ENCODE data around the gene ELOA. TPM values are rescaled to one million over a fixed set of nuclear protein-coding genes. Genes with fewer than 3 reads are reported as not detected.
"Not testable (repeated sequence)": the region's sequence is repeated elsewhere in the genome, so short reads cannot be mapped to it uniquely, and the experiment has no call there.

Gene ELOA
- polyA plus RNA-seq, 5 donors: 39.1 to 45.6 (median 40.7) TPM

DNA sequence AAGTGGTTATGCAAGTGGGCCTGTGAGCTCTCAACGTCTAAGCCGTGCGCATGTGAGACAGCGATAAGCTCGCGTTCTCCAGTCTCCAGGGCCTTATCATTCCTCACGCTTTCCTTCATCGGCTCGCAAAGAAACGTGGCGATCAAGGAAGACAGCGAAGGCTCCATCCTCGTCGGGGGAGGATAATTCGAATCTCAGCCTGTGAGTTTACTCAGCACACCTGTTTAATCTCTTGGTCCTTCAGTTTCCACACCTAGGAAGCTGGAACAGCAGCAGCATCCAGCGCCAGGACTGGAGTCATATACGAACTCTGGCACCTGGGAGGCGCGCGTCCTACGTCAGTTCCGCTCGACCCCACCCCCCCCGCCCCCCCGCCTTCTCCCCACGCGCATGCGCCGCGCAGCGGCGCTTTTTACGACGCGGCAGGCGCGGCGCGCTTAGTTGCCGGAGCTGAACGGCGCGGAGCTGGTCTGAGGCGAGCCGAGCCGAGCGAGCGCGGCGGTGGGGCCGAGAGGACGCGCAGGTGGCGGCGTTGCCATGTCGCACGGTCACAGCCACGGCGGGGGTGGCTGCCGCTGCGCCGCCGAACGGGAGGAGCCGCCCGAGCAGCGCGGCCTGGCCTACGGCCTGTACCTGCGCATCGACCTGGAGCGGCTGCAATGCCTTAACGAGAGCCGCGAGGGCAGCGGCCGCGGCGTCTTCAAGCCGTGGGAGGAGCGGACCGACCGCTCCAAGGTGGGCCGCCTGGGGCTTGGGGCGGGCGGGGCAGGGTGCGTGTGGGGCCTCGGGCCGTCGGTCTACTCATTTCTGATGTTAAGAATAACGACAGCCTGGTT is 34.9 kb downstream of the ELOA start, which contains the start of gene PITHD1:
Gene PITHD1, plus strand, starts transcription at position 440 of the 836 bp plus-strand sequence. Its CDS starts 98 bp downstream, at position 538.
- DNase-seq: peak; percentile 85

DNA sequence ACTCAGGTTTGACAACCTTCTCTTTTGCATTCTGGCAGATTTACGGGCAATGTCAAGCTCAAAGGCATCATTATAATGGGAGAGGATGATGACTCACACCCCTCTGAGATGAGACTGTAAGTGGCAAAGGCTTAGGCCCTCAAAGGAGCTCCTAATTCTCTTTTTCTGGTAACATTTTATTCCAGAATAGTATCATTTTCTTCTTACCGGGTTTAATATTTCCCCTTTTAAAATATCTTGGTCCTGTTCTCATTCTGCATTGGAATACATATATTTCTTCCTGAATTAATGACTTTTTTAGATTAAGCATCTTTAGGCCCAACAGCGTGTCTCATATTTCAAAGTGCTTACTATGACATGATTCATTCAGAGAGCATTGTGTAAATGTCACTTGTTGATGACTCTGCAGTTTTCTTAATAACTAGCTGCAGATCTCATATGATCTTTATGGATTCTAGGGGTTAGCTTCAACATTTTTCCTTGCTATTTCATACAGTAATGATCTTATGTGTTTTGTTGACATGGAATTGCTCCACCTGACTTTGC is 36.6 kb downstream of the ELOA start:
- no peak for DNase-seq

DNA sequence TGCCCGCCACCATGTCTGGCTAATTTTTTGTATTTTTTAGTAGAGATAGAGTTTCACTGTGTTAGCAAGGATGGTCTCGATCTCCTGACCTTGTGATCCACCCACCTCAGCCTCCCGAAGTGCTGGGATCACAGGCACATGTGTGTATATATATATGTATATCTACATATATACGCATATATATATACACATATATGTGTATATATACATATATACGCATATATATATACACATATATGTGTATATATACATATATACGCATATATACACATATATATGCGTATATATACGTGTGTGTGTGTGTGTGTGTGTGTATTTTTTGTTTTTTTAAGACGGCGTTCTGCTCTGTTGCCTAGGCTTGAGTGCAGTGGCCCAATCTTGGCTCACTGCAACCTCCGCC is 39.9 kb downstream of the ELOA start:
- DNase-seq: not testable (repeated sequence)

DNA sequence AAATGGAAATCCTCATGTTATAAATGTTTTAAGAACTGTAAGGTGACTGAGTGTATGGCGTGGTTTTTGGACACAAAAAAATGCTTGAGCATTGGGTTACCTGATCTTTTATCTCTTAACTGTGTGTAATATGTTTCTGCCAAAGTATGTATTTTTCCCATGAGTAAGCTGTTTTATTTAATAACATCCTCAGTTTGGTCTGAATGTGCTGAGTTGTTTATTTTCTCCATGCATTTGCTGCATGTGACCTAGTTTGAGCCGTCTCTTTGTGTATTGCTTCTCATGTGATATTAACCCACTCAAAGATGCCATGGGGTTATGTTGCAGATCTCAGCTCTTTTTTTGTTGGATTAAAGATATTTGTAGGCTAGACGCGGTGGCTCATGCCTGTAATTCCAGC is 41.6 kb downstream of the ELOA start:
- no peak for DNase-seq

DNA sequence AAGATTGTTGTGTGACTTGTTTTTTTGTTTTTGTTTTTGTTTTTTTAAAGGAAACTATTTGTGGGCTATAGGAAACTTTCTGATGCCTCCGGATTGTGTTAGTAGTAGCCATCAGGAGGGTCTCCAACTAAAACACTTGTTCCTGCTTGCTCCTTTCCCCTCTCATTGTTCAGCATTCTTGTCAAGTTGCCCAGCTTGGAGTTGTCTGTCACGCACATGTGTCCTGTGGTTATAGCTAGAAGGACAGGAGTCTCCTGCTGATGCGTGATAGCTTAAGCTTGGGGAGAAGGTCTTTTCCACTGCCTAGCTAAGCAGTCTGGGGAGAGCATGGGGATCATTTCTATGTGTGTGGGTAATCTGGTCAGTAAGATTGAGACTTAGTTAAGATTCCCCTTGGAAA is 44.4 kb downstream of the ELOA start:
- no peak for DNase-seq

DNA sequence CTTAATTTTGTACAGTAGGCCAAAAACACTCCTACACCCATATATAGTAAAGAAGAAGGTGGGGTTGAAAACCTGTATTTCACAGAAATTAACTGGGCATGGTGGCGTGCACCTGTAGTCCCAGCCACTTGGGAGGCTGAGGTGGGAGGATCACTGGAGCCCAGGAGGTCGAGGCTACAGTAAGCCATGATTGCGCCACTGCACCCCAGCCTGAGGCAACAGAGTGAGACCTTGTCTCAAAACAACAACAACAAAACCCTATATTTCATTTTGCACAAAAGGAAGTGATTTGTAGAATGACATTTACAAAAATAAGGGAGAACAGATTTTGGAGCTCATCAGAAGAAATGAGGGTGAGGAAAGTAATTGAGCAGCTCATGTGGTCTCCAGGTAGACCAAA is 45.4 kb downstream of the ELOA start:
- no peak for DNase-seq

DNA sequence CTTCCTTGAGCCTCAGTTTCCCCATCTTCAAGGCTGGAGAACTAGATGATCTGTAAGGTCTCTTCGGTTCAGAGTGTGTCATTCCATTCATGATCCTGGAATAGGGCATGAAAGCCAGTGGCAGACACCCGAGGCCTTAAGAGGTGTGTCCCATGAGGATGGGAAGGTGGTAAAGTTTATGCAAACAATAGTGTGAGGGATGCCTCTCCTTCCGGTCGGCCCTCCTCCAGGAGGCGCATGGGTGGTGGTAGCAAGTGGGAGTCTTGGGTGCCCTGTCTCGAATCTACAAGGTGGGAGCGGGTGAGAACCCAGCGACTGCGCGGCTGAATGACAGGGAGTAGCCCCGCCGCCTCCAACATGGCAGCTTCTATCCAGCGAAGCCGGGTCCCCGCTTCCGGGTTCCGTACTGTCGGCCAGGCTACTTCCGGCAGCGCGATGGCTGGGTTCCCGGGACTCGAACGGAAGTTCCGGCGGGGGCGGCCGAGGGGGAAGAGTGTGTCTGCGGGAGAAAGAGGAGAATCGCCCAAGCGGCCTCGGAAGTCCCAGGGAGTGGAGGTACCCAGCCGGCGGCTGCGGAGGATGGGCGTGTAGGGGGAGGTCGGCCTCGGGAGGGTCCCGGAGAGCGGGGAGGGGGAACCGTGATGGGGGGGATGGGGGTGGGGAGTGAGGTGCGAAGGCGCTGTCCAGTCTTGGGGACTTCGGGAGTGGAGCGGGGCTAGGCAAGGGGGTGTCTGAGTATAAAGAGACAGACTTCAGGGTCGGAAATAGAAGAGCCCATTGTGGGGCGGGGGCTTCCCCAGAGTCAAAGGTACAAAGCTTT is 47.6 kb downstream of the ELOA start, which contains the start of gene LYPLA2:
Gene LYPLA2, plus strand, starts transcription at position 450 of the 820 bp plus-strand sequence. CDS start 1,538 bp downstream, outside the sequence.
- peak; percentile 89 to 90 for DNase-seq

DNA sequence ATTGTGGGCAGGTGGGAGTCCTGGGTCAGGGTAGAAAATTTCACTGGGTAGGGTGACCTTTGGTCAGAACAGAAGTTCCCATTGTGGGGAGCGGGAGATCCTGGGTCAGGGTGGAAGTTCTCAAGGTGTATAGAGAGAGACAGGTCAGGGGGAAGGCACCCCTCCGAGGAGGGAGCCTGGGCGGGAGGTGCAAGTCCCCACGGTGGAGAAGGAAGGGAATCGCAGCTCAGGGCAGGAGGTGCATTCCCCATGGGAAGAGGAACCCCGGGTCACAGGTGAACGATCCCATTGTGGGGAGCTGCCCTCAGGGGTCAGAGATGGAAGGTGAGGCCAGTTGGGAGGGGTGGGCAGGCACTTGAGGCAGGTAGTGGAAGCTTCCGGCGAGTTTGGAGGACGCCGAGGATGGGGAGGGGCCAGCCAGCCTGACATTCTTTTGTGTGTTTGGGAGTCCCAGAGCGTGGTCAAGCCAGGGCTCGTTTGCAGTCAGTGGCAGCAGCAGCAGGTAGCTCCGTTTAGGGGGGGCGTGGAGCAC is 48.3 kb downstream of the ELOA start:
- DNase-seq: no peak

DNA sequence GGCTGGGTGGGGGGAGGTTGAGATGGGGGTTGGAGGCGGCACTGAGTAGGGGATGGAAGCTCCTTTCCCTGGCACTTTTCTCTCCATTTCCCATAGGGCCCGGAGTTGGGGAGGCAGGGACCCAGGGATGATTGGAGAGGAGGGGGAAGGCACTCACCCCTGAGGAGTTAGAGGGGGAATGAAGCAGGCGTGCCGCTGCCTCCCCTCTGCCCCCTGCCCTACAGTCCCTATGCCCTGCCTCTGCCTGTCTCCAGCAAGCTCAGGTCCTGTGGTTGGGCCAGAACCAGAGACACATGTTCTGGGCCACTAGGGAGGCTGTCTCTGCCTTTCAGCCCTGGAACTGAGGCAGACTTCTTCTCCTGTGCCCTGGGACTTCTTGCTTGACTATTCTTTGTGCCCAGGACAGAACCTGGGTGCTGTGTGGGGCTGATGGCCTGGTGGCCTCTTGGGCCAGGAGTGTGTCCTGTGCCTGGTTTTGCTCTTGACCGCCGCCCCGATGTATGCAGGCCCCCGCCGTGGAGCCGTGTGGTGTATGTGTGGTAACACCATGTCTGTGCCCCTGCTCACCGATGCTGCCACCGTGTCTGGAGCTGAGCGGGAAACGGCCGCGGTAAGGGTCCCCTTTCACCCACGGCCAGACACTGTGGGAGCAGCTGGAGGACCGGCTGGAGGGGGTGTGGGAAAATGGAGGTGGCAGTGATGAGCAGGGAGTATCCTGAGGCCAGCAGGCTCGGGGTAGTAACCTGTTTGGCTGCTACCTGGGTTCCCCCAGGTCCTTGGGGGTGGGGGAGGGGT is 49.1 kb downstream of the ELOA start:
- no peak for DNase-seq

DNA sequence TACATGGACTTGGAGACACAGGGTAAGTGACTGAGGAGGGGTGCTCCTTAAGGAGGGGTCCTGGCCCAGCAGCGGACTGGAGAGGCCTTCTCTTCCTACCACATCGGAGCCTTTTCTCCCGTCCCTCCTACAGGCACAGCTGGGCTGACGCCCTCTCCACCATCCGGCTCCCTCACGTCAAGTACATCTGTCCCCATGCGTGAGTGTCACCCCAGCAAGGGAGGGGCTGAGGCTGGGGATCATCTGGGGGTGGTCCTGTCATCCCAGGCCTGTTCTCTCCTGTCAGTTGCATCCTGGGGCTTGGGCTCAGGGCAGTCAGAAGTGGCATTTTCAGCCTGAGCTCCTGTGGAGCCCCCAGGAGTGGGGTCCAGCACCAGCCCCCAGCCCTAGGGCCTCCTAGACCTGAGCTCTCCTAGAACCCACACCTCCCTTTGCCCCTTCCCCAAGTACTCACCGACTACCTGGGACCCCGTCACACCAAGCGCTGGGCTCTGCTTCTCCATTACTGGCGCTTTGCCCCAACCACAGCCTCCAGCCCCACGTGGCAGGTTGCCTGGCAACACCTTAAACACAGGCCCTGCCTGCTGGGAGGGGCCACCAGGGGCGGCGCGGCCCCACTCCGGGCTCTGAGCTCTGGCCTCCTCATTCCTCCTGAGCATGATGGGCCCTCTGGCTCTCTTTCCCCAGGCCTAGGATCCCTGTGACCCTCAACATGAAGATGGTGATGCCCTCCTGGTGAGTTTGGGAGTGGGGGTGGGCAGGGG is 49.9 kb downstream of the ELOA start:
- DNase-seq: no peak

DNA sequence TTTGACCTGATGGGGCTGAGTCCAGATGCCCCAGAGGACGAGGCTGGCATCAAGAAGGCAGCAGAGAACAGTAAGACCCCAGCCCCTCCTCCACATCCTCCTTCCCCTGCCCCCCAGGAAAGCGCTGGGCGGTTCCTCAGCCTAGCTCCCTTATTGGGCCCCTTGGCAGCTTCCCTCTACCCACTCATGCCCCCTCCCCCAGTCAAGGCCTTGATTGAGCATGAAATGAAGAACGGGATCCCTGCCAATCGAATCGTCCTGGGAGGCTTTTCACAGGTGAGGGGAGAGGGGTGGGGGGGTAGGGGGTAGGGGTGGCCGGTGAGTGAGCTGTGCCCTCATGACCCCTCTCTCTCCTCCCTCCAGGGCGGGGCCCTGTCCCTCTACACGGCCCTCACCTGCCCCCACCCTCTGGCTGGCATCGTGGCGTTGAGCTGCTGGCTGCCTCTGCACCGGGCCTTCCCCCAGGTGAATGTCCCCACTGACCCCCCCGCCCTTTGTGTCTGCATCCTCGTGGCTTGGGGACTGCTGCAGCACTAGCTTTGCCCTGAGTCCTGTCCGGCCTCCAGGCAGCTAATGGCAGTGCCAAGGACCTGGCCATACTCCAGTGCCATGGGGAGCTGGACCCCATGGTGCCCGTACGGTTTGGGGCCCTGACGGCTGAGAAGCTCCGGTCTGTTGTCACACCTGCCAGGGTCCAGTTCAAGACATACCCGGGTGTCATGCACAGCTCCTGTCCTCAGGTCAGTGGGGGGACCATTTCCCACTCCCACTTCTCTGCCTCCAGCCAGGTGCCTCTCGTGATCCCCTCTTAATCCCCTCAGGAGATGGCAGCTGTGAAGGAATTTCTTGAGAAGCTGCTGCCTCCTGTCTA is 50.8 kb downstream of the ELOA start:
- DNase-seq: no peak

DNA sequence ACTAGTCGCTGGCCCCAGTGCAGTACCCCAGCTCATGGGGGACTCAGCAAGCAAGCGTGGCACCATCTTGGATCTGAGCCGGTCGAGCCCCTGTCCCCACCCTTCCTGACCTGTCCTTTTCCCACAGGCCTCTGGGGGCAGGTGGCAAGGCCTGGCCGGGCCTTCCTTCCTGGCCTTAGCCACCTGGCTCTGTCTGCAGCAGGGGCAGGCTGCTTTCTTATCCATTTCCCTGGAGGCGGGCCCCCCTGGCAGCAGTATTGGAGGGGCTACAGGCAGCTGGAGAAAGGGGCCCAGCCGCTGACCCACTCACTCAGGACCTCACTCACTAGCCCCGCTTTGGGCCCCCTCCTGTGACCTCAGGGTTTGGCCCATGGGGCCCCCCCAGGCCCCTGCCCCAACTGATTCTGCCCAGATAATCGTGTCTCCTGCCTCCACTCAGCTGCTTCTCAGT is 51.5 kb downstream of the ELOA start:
- DNase-seq: not testable (repeated sequence)

DNA sequence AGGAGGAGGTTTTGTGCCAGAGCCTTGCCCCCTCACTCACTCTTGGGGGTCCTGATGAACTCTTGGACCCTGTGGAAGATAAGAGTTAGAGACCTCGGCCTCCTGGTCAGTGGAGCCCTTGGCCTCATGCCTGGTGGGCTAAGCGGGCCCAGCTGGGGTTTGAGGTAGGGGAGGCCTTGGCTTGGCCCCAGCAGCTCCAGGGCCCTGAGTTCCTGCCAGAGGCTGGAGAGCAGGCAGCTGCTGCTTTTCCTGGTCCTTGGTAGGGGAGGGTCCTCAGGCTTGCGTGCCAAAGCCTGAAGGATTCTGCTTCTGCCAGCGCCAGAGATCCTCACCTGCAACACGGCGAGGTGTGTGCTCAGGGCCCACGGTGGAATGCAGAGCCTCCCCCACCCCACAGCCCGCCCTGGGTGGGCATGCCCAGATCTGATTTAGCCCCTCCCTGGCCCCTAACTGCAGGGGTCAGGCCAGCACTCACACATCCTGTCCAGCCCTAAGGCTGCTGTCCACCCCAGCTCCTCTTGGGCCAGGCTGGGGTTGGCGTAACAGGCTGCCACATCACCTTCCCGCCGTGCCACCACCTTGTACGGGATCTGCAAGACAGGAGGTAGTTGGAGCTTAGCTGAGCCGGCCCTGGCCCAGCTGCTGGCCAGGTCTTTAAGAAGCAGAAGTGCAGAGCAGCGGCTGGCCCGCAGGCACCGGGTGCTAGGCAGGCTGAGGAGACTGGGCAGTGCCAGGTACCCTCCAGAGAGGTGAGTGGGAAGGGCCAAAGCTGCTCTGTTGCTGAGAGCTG is 52.6 kb downstream of the ELOA start:
- no peak for DNase-seq

DNA sequence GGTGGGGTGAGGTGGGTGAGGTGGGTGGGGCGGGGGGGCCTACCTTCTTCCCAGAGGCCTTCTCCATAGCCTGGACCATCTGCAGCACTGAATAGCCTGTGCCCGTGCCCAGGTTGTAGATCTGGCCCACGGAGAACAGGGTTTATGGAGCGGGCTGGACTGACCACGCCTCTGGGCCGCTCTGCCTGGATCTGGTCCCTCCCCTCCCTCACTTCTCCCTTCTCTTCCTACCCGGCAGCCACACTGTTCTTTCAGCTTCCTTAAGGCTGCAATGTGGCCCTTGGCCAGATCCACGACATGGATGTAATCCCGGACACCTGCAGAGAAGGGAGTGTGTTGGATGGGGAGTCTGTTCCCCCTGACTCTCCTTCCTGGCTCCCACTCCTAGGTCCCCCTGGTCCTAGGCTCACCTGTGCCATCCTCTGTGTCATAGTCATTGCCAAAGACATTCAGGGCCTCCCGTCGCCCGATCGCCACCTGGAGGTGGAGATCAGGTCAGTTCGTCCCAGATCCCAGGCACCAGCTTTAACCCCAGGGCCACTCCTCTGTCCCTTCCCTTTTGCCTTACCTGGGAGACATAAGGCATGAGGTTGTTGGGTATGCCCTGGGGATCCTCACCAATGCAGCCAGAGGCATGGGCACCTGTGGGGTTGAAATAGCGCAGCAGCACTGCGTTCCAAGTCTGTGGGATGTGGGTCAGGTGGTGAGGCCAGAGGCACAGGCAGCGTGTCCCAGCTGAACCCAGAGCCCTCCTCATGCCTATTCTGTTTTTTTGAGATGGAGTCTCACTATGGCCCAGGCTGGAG is 53.4 kb downstream of the ELOA start:
- no peak for DNase-seq

DNA sequence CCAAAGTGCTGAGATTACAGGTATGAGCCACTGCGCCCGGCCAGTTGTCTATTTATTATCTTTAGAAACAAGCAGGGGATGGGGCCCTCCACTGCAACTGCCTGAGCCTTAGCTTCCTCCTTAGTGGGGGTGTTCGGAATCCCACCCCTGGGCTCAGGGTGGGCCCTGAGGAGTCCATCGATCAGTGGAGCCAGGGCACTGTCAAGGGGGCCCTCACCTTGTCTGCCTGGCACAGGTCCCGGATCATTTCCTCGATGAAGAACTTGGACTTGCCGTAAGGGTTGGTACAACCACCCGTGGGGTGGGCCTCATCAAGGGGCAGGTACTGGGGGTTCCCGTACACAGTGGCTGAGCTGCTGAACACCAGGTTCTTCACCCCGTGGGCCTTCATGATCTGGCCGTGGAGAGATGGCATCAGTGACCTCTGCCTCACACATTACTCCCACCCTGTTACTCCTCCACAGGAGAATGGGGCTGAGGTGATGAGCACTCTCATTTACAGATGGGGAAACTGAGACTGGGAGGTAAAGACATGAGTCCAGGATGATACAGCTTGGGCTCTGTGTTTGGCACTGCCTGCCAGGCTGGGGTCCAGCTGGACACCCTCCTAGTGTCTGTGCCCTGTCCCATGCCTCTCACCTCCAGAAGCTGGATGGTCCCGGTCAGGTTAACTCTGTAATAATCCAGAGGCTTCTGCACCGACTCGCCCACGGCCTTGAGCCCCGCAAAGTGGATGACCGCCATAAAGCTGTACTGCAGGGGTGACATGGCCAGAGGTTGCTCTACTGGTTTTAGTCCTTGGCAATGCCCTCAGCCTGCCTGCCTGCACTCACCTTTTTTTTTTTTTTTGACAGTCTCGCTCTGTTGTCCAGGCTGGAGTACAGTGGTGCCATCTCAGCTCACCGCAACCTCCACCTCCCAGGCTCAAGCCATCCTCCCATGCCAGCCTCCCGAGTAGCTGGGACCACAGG is 54.5 kb downstream of the ELOA start:
- DNase-seq: no peak

DNA sequence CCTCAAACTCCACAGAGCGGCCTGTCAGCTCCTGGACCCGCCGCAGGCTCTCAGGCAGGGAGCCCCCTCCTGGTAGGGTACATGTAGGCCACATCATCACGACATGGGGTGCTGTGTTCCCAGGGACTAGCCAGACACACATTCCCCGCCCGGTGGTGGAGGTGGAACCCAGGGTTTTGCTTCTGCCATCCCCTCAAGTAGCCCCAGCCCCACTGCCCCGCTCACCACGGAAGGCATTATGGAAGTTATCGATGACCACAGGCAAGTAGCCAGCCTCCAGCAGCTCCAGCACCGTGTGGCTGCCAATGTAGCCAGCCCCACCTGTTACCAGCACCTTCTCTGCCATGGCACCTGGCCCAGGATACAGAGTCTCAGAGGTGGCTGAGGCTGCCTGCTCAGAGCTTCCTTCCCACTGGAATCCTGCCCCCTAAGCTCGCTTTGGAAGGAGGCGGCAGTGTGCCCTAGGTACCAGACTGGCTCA is 55.4 kb downstream of the ELOA start:
- DNase-seq: no peak

Measured in right lung (tissue), 5 donors.